Liver (tissue), 3 donors: ENCODE measurements around the gene PGAM4.

Source experiments
- CTCF ChIP-seq: fragments of 150-350 bp; IDR thresholded peaks from 2 replicates; pipeline ENCODE4 v1.5.1; 2017; ENCODE audit warnings: improper control_type of control experiment, low read depth, low read length; ENCODE audit not compliant: missing input control
- EGR1 ChIP-seq, 2 donors: IDR thresholded peaks; 2 replicates each; pipeline ENCODE4 v1.6.1; 2016 to 2018; ENCODE audit warnings: antibody characterized with exemption in 2 of 2, low read depth in 2 of 2
- MAX ChIP-seq: IDR thresholded peaks from 2 replicates; pipeline ENCODE4 v1.6.1; 2016; ENCODE audit warnings: antibody characterized with exemption
- NR2F2 ChIP-seq: IDR thresholded peaks from 2 replicates; pipeline ENCODE4 v1.6.1; 2016; ENCODE audit warnings: antibody characterized with exemption
- RAD21 ChIP-seq, 2 donors: IDR thresholded peaks; 2 replicates each; pipeline ENCODE4 v1.6.1; 2016; ENCODE audit warnings: antibody characterized with exemption in 2 of 2, mild to moderate bottlenecking in 2 of 2
- REST ChIP-seq: IDR thresholded peaks from 2 replicates; pipeline ENCODE4 v1.6.1; 2016; ENCODE audit warnings: antibody characterized with exemption, mild to moderate bottlenecking
- TAF1 ChIP-seq: conservative IDR thresholded peaks from 2 replicates; pipeline ENCODE4 v1.6.1; 2016; ENCODE audit warnings: antibody characterized with exemption, mild to moderate bottlenecking
- ZBTB33 ChIP-seq: IDR thresholded peaks from 2 replicates; pipeline ENCODE4 v1.6.1; 2016; ENCODE audit warnings: antibody characterized with exemption
- donor health status: healthy.
- donor health status: healthy.

GRCh38 chrX:77975755-77976154 lies 6.3 kb upstream of the PGAM4 start:
- TF ChIP-seq CTCF (no peak), TAF1 (no peak), REST (no peak), RAD21 (IDR thresholded peaks at IDR 0.05) (no peak), NR2F2 (no peak), MAX (no peak), ZBTB33 (no peak), EGR1 (IDR thresholded peaks at IDR 0.05; ENCODE audit: low read depth in 2 of 2) (no peak)
